NOMO-1 treated with DMSO at 0.1 percent for 48 hours (cell line): ENCODE results near the gene AFAP1.

Experiments used
- DNase-seq: peaks from one replicate; lab custom pipeline; 2025; ENCODE audit not compliant: unreplicated experiment; lab: John Stamatoyannopoulos, UW

Gene AFAP1

DNA sequence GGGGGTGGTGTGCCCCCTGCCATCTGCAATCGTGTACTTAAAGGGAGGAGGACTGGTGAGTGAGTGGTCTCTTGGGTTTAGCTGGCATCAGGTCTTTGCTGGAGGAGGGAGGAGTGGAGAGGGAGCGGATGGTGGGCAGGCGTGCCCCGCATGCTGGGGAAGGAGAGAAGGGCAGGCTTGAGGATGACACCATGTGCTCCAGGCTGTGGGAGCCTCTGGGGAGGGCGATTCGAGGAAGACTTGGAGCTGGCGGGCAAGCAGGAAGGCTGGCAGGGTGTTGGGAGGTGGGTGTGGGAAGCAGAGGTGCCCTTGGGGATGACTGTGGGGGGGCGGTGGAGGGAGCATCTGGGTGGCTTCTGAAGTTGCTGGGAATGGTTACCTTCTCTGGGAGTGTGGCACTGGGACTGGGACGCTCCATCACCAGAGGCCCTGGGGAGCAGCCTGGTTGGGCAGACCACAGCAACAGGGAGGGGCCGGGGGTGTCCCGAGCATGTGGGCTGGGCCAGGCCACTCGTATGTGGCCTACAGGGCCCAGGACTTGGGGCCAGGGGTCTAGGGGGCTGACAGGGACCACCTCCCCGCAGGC lies 30.8 kb upstream of the AFAP1 start:
- no peak for DNase-seq

DNA sequence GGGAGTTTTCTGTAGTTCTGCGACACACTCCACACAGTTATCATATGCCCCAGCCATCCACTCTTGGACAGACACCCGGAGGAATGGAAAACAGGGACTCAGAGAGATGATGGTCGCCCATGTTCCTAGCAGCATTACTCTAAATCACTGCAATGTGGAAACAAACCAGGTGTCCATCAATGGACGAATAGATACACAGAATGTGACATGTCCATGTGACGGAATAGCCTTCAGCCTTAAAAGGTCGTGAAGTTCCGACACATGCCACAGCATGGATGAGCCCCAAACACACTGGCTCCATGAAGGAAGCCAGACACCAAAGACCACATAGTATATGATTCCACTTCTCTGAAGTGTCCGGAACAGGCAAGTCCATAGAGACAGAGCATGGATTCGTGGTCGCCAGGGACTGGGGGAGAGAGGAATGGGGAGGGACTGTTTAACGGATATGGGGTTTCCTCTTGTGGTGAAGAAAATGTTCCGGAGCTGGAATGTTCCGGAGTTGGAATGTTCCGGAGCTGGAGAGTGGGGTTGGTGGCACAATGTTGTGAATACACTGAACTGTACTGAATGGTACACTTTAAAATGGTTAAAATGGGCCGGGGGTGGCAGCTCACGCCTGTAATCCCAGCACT lies 28.7 kb upstream of the AFAP1 start:
- DNase-seq: no peak

DNA sequence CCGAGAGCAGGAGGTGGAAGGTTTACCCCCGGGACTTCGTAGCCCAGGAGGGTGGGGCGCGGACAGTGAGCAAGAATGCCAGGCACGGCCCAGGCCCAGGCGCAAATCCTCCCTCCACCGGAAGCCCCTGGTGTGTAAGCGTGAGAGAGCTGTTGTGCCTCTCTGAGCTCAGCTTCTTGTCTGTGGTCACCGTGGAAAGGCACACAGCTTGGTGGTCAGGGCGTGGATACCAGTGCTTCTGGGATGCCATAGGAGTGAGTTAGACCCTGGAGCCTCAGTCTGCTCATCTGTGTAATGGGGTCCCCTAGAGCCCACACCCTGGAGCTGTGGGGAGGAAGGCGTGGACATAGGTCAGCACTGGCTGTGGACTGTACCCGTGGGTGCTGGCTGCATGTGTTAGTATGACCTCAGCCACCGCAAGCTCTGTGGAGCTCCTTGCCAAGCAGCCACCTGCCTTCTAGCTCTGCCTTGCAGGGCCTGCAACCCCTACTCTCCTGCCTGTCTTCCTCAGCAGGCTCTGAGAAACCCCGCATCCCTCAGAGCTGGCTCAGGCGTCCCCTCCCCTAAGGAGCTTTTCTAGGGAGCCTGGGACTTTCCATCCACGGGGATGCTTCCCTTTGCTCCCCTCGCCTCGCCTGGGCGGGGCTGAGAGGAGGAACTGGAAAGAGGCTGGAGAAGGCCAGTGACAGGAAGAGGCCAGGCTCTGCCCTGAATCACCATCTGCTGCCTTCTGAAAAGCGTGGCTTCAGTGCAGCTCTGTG lies 28.0 kb upstream of the AFAP1 start:
- DNase-seq: no peak

- no peak for DNase-seq
These were observed 27.4 kb upstream of the AFAP1 start for GRCh38 chr4:7967063-7967440.

DNA sequence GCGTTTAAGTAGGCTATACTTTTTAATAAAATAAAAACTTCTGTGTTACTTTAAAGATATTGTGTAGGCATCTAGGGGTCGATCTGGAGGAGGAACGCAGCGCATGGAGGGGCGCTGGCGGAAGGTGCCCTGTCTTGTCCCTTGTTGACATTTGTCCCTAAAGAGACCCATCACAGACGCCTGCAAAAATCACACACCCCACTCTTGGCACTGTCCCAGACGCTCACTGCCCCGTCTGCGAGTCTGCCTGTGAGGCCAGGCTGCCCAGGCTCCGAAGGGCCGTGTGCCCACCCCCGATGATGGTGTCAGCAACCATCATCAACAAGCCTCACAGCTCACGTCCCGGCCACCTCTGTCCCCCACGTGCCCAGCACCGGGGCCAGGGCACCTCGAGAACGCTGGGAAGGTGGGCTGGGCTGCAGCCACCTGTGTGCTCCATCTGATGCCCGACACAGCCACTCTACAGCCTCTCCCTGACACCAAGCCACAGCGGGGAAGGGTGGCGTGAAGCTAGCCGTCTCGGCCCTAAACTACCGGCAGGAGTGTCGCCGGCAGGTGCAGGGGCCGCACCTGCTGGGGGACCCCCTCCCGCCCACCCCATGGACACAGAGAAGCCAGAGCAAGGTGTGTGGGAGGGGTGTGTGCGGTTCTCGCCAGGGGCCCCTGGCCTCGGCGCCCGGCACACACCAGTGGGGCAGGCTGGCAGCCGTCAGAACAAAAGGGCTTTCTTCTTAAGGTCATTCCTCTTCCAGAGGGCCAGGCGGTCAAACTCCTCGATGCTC lies 26.8 kb upstream of the AFAP1 start:
- no peak for DNase-seq

- no peak for DNase-seq
These were observed 25.4 kb upstream of the AFAP1 start for GRCh38 chr4:7964890-7965662.

GRCh38 chr4:7964459-7964858 lies 24.8 kb upstream of the AFAP1 start:
- no peak for DNase-seq

DNA sequence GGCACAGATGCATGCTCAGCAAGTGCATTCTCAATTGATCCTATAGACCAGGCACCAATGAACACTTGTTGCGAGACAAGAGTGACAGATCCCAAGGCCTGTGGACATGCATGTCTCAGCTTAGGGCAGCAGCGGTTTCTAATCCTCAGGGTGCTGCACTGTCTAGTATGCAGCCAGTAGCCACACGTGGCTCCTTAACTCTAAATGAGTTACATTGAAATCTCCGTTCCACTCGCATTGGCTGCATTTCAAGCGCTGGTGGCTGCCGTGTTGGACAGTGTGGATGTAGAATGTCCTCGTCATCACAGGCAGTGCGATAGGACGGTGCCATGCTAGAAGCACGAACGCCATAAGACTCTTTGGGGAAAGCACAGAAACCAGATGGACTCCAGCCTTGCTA lies 24.0 kb upstream of the AFAP1 start:
- no peak for DNase-seq

GRCh38 chr4:7962609-7963508 lies 23.2 kb upstream of the AFAP1 start:
- DNase-seq: no peak

DNA sequence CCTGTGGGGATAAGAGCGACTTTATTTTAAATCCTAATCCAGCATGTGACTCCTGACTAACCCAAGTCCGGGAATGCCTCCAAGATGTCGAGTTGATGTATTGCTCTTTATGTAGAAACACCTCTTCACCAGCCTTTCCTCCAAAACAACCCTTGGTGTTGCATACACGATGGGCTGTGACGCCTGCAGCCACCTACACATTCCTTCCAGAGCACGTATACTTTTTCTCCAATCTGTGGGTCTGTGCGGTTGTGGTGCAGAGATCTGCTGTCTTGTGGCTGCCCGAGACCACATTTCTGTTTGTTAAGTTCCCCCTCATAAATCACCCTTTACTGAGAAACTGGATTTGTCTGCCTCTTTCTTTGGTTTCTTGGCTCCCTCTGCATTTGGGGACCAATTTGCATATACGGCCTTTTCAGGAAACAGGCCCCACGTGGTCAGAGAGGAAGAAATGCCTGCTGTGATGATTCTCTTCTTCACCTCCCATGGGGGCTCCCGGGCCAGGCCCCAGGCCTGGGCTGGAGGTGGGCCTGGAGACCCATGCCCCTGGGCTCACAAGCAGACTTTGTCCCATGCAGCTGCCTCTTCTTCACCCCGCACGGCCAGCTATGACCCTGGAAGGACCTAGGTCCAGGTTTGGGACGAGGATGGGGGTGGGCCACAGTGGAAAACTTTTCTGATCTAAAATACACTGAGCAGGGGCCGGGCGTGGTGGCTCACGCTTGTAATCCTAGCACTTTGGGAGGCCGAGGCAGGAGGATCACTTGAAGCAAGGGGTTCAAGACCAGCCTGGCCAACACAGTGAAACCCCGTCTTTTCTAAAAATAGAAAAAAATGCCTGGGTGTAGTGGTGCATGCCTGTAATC lies 21.4 kb upstream of the AFAP1 start:
- DNase-seq: peak; percentile 81

DNA sequence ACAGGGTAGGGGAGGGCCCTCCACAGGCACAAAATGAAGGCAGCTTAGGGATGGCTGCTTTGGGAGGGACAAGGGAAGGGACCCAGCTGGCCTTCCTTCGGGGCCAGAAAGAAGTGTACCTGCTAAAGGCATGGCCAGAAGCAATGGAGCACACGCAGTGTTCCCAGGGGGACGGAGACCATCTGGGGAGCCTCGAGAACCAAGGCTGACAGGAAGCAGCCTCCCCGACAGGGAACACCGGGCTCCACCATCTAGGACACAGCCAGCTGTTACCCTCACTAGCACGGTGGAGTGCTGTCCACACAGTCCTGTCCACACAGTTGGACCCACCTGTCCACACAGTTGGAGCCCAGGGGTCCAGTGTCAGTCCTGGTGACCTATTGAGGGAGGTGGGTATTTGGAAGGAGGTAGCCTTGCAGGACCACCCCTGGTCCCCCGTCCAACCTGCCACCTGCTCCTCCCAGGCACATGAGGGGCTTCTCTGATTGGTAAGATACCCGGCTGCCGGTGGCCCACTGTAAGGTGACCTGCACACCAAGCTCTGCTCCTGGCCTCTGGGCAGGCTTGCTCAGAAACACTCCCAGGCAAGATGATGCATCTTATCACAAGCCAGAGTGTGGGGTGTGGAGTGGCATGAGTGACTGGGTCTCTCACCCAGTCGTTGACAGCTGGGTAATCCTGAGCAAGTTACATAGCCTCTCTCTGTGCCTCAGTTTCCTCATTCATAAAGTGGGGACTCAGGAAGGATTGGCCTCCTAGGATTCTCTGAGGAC lies 20.5 kb upstream of the AFAP1 start:
- DNase-seq: no peak

DNA sequence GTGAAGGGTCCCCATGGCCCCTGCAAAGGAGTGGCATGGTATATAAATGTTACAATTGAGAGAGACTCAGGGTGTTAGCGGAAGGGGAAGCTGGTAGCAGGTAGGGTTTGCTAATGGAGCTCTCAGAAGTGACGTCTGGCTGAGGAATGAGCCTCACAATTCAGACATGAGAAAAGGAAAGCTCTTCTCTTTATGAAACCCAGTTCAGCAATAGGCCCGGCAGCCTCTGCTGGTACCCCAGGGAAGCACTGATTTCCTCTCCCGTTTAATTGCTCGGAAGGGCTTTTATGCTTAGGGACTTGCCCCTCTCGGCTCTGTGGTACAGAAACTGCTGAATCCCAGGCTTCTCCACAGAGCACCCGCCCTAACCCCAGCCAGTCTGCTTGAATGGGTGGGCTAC lies 19.4 kb upstream of the AFAP1 start:
- no peak for DNase-seq

DNA sequence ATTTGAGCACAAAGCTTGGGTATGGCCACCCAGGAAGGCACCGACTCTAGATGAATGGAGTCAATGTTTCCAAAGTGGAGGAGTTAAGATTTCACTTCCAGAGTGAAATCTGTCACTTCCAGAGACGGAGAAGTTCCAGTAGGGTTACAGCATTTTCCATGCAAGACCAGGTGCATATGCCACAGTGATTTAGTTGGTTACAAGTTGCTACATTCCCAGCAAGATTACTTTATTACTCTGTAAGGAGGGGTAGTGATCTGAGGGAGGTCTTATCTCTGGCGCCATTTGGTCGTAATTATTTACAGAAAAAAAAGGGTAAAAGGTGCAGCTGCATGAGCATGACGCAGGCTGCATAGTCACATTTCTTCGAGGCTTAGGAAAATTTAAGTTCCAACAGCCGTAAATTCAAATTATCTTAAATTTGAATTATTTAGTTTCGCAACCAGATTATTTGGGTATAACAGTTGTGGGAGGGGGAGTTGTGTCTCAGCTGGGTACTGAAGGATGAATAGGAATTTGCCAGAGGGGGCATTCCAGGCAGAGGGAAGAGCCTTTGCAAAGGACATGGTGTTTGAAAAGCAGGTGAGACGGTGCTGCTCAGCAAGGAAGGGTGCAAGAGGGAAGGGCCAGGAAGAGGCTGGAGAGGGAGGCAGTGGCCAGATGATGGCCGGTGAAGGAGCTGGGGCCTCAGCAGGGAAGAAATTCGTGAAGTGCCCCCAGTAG lies 17.4 kb upstream of the AFAP1 start:
- DNase-seq: no peak

DNA sequence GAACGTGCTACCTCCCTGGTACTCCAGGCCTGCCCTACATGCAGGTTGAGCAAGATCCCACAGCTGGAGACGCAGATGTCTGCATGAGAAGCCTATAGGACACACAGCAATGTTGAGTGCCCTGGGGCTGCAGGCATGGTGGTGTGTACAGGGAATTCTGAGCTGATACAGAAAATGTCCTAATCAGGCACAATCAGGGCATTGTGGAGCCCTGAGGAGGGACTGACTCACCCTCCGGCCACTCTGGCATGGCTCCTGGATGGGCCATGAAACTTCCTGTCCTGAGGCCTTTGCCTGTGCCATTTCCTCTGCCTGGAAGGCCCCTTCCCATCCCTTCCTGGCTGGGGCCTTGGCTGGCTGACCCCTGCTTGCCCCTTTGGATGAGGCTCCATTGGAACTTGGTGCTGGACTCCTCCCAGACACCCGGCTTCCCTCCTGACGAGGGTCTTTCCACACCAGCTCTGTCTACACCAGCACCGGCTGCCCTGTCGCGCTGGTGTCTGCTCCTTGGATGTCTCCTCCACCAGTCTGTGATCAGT lies 16.7 kb upstream of the AFAP1 start:
- no peak for DNase-seq

GRCh38 chr4:7955393-7955792 lies 15.7 kb upstream of the AFAP1 start:
- DNase-seq: no peak

GRCh38 chr4:7952615-7953014 lies 13.0 kb upstream of the AFAP1 start:
- no peak for DNase-seq

- no peak for DNase-seq
These were observed 10.8 kb upstream of the AFAP1 start for GRCh38 chr4:7950301-7951092.
